K562 (cell line): ENCODE data around the gene GDF15. TPM values are rescaled to one million over a fixed set of nuclear protein-coding genes. Genes with fewer than 3 reads are reported as not detected.

Experiments
- CTBP1 ChIP-seq: fragments of 450-650 bp; IDR thresholded peaks from 2 replicates; pipeline ENCODE4 v1.6.1; 2016; ENCODE audit warnings: borderline replicate concordance
- DIDO1 ChIP-seq: fragments of 450-650 bp; IDR thresholded peaks from 2 replicates; pipeline ENCODE4 v1.6.1; 2016; ENCODE audit warnings: low read depth, missing biosample characterization, missing genetic modification characterization
- ETS2 ChIP-seq: IDR thresholded peaks from 2 replicates; pipeline ENCODE4 v1.6.1; 2016; ENCODE audit warnings: borderline replicate concordance, missing genetic modification characterization, mild to moderate bottlenecking, moderate library complexity, missing compliant biosample characterization; ENCODE audit not compliant: poor library complexity, severe bottlenecking
- NR4A1 ChIP-seq, 2 experiments: fragments of 250-450 bp in 1 of 2; fragments of 450-650 bp in 1 of 2; sonication (Bioruptor Pico) in 1 of 2; IDR thresholded peaks; 2 replicates each; pipeline versions ENCODE4 v1.4.0 to v1.6.1; 2016 to 2020; ENCODE audit warnings: mild to moderate bottlenecking in 2 of 2, missing compliant biosample characterization in 1 of 2, missing genetic modification characterization in 1 of 2, moderate library complexity in 1 of 2
- polyA plus RNA-seq, 8 experiments: library from polyadenylated mRNA; depleted of rRNA in 4 of 8; stranded (reverse) in 5 of 8; unstranded in 3 of 8; fragments of >200 nt; fragmentation: Nextera tagmentation in 2 of 8; fragmentation: Illumina TruSeq in 1 of 8; extraction: Ambion mirVana in 2 of 8; extraction: Trizol in 1 of 8; gene quantifications; 2 replicates each; pipeline versions ENCODE4 v1.2.1 to v1.2.3, GENCODE V29; 2011 to 2014; ENCODE audit warnings: inconsistent platforms in 1 of 8, missing spikeins in 1 of 8
- total RNA-seq, 7 experiments: library from RNA; depleted of rRNA in 6 of 7; stranded (reverse); fragments of >200 nt in 6 of 7; fragmentation: Illumina TruSeq in 2 of 7; extraction: Trizol in 2 of 7; gene quantifications; 2 replicates each; pipeline versions ENCODE4 v1.2.1 to v1.2.3, GENCODE V29; 2011 to 2021; ENCODE audit warnings: low replicate concordance in 1 of 7
- TF ChIP-seq, protein P1 (sequence below), 2 experiments: fragments of 450-650 bp; IDR thresholded peaks; 2 replicates each; pipeline ENCODE4 v1.6.1; 2016; ENCODE audit warnings: mild to moderate bottlenecking in 2 of 2, borderline replicate concordance in 1 of 2, low read depth in 1 of 2, moderate library complexity in 1 of 2
- TF ChIP-seq, protein P2 (sequence below): sonication (generic); formaldehyde crosslinking; IDR thresholded peaks from 2 replicates; pipeline ENCODE4 v1.8.0; 2022; ENCODE audit warnings: mild to moderate bottlenecking, missing genetic modification reagents
- TF ChIP-seq, protein P3 (sequence below): IDR thresholded peaks from 2 replicates; pipeline ENCODE4 v1.6.1; 2012; ENCODE audit warnings: low read depth, low read length, improper control_type of control experiment, borderline replicate concordance
- TF ChIP-seq, protein P4 (sequence below): fragments of 450-650 bp; formaldehyde crosslinking; IDR thresholded peaks from 2 replicates; pipeline ENCODE4 v1.4.0; 2022; ENCODE audit warnings: missing genetic modification characterization

The GDF15 gene
- total and polyA plus RNA-seq, 9 of the 15 experiments (the other 6 are each of a cell fraction or from before 2014, with no cell fraction given): 2.3 to 82.4 (median 12.5) TPM

DNA sequence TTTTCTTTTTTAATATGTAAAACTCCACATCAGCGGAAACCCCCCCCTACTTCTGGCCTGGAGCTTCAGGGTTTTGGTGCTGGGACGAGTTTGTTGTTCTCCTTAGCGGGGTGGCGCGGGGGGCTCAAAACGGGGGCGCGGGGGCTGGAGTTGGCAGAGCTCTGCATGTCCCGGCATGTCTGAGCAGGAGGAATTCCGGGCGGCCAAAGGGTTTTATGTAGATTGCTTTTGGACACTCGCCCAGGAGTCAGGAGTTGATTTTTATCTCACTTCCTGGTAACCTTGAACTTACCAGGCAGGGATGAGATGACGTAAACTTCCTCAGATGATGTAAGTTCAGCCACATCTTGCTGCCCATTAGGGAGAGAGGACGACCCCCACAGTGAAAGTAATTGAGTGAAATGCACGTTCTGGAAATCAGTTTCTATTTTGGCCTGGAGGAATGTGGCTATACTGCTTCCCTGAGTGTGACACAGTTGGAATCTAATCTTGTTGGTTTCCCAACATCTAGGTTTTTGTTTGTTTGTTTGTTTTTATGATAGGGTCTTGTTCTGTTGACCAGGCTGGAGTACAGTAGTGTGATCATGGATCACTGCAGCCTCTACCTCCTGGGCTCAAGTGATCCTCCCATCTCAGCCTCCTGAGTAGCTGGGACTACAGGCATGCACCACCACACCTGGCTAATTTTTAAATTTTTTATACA is 21.0 kb upstream of the GDF15 start (continued):
- TF ChIP-seq ETS2 (tag) (peak; percentile 76), DIDO1 (tag) (0 out of 2 replicates have a peak, but pooled peaks have one; percentile 41), NR4A1 (CRISPR knock-in tag; IDR thresholded peaks at IDR 0.05) (no peak), NR4A1 (tag; IDR thresholded peaks at IDR 0.05) (peak; percentile 95), CTBP1 (peak; percentile 57; the same call in 1 of the 2 replicates)
- TF ChIP-seq, protein P1, sequence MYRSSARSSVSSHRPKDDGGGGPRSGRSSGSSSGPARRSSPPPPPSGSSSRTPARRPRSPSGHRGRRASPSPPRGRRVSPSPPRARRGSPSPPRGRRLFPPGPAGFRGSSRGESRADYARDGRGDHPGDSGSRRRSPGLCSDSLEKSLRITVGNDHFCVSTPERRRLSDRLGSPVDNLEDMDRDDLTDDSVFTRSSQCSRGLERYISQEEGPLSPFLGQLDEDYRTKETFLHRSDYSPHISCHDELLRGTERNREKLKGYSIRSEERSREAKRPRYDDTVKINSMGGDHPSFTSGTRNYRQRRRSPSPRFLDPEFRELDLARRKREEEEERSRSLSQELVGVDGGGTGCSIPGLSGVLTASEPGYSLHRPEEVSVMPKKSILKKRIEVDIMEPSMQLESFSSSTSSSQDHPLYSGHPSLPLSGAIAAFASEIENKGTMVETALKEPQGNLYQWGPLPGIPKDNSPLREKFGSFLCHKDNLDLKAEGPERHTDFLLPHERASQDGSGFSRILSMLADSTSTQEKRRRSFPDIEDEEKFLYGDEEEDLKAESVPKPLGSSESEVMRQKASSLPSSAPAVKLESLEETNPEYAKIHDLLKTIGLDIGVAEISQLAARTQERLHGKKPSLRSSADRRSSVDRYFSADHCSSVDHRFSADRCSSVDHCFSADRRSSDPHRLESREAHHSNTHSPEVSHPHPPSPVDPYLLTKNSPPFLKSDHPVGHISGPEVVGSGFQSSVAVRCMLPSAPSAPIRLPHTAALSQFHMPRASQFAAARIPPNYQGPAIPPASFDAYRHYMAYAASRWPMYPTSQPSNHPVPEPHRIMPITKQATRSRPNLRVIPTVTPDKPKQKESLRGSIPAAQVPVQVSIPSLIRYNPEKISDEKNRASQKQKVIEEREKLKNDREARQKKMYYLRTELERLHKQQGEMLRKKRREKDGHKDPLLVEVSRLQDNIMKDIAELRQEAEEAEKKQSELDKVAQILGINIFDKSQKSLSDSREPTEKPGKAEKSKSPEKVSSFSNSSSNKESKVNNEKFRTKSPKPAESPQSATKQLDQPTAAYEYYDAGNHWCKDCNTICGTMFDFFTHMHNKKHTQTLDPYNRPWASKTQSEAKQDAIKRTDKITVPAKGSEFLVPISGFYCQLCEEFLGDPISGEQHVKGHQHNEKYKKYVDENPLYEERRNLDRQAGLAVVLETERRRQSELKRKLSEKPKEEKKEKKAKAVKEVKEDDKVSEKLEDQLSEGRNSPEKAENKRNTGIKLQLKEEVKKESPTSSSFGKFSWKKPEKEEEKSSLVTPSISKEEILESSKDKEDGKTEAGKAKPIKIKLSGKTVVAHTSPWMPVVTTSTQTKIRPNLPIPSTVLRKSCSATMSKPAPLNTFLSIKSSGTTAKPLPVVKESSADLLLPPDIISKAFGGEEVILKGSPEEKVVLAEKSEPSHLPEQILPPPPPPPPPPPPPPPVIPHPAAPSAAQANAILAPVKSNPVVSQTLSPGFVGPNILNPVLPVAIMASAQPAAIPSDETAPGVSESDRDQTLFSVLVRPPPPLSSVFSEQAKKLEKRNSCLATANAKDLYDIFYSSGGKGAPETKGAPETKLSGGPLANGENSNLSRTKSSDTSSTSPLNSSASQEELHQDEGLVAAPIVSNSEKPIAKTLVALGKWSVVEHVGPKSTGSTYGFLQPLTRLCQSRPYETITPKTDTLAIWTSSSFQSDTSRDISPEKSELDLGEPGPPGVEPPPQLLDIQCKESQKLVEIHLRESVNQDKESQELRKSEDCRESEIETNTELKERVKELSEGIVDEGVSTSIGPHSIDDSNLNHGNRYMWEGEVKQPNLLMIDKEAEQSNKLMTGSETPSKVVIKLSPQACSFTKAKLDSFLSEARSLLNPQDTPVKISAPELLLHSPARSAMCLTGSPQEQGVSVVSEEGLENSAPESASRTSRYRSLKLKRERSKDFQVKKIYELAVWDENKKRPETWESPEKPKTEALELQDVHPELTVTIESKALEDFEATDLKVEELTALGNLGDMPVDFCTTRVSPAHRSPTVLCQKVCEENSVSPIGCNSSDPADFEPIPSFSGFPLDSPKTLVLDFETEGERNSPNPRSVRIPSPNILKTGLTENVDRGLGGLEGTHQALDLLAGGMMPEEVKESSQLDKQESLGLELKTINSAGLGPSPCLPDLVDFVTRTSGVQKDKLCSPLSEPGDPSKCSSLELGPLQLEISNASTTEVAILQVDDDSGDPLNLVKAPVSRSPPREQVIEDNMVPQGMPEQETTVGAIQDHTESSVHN (IDR thresholded peaks at IDR 0.05; ENCODE audit: borderline replicate concordance in 1 of 2, low read depth in 1 of 2): peak in 1 of 2 experiments; percentile 98; a peak in 2 of 4 replicates
- TF ChIP-seq, protein P2, sequence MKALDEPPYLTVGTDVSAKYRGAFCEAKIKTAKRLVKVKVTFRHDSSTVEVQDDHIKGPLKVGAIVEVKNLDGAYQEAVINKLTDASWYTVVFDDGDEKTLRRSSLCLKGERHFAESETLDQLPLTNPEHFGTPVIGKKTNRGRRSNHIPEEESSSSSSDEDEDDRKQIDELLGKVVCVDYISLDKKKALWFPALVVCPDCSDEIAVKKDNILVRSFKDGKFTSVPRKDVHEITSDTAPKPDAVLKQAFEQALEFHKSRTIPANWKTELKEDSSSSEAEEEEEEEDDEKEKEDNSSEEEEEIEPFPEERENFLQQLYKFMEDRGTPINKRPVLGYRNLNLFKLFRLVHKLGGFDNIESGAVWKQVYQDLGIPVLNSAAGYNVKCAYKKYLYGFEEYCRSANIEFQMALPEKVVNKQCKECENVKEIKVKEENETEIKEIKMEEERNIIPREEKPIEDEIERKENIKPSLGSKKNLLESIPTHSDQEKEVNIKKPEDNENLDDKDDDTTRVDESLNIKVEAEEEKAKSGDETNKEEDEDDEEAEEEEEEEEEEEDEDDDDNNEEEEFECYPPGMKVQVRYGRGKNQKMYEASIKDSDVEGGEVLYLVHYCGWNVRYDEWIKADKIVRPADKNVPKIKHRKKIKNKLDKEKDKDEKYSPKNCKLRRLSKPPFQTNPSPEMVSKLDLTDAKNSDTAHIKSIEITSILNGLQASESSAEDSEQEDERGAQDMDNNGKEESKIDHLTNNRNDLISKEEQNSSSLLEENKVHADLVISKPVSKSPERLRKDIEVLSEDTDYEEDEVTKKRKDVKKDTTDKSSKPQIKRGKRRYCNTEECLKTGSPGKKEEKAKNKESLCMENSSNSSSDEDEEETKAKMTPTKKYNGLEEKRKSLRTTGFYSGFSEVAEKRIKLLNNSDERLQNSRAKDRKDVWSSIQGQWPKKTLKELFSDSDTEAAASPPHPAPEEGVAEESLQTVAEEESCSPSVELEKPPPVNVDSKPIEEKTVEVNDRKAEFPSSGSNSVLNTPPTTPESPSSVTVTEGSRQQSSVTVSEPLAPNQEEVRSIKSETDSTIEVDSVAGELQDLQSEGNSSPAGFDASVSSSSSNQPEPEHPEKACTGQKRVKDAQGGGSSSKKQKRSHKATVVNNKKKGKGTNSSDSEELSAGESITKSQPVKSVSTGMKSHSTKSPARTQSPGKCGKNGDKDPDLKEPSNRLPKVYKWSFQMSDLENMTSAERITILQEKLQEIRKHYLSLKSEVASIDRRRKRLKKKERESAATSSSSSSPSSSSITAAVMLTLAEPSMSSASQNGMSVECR (CRISPR knock-in tag): peak; percentile 40; the same call in 1 of the 2 replicates
- TF ChIP-seq, protein P3, sequence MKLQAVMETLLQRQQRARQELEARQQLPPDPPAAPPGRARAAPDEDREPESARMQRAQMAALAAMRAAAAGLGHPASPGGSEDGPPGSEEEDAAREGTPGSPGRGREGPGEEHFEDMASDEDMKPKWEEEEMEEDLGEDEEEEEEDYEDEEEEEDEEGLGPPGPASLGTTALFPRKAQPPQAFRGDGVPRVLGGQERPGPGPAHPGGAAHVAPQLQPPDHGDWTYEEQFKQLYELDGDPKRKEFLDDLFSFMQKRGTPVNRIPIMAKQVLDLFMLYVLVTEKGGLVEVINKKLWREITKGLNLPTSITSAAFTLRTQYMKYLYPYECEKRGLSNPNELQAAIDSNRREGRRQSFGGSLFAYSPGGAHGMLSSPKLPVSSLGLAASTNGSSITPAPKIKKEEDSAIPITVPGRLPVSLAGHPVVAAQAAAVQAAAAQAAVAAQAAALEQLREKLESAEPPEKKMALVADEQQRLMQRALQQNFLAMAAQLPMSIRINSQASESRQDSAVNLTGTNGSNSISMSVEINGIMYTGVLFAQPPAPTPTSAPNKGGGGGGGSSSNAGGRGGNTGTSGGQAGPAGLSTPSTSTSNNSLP: 0 out of 2 replicates have a peak, but pooled peaks have one; percentile 40
- TF ChIP-seq, protein P4, sequence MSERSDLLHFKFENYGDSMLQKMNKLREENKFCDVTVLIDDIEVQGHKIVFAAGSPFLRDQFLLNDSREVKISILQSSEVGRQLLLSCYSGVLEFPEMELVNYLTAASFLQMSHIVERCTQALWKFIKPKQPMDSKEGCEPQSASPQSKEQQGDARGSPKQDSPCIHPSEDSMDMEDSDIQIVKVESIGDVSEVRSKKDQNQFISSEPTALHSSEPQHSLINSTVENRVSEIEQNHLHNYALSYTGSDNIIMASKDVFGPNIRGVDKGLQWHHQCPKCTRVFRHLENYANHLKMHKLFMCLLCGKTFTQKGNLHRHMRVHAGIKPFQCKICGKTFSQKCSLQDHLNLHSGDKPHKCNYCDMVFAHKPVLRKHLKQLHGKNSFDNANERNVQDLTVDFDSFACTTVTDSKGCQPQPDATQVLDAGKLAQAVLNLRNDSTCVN (CRISPR knock-in tag): peak; percentile 21; the same call in 1 of the 2 replicates
